Measurements from ENCODE around the gene ALG14. TPM values are rescaled to one million over a fixed set of nuclear protein-coding genes. Genes with fewer than 3 reads are reported as not detected.
"Not testable (repeated sequence)": the region's sequence is repeated elsewhere in the genome, so short reads cannot be mapped to it uniquely, and the experiment has no call there.

Gene ALG14
- total and polyA plus RNA-seq, 4 experiments from 2014 or later: 1.1 to 6.8 (median 3.7) TPM

- no peaks in the 10 kb centered on the region for H3K9me3 ChIP-seq (ENCODE audit: control insufficient read depth in 1 of 2, low read length in 2 of 2)
- ChIA-PET CTCF (ENCODE audit: partially characterized antibody) (no interaction called here), POLR2A (ENCODE audit: partially characterized antibody) (no interaction called here)
- no peaks in the 10 kb centered on the region for H3K36me3 ChIP-seq (ENCODE audit: insufficient read depth, low read length)
- H3K4me1 ChIP-seq (ENCODE audit: insufficient read depth, low read length): no peaks in the 10 kb centered on the region
- H3K4me1 Mint-ChIP-seq: no peaks in the 10 kb centered on the region
- H3K27ac Mint-ChIP-seq: no peak overlapping the region
- intact Hi-C loops (cut with micrococcal nuclease): no loop called here
- H3K4me3 ChIP-seq (ENCODE audit: low read length in 2 of 2): no peak overlapping the region
- H3K27me3 ChIP-seq (ENCODE audit: insufficient read depth, low read length): no peaks in the 10 kb centered on the region
- H3K27me3 Mint-ChIP-seq: no peaks in the 10 kb centered on the region
- no peak overlapping the region for H3K4me3 Mint-ChIP-seq
- no peak for DNase-seq
- H3K36me3 Mint-ChIP-seq: peaks cover 23 to 36% of the 10 kb centered on the region in 2 donors
- H3K27ac ChIP-seq (ENCODE audit: low read depth, low read length): no peak overlapping the region
- H3K9me3 Mint-ChIP-seq: peaks cover 0 to 5% (median 0%) of the 10 kb centered on the region in 8 donors
Observed at GRCh38 chr1:95023399-95024043, 49.2 kb downstream of the ALG14 start.

GRCh38 chr1:95022644-95022926 is 50.2 kb downstream of the ALG14 start:
- H3K9me3 ChIP-seq (ENCODE audit: control insufficient read depth in 1 of 2, low read length in 2 of 2): no peaks in the 10 kb centered on the region
- peaks cover 23 to 31% of the 10 kb centered on the region in 2 donors for H3K36me3 Mint-ChIP-seq
- no peaks in the 10 kb centered on the region for H3K27me3 ChIP-seq (ENCODE audit: insufficient read depth, low read length)
- no peaks in the 10 kb centered on the region for H3K4me1 ChIP-seq (ENCODE audit: insufficient read depth, low read length)
- no peak overlapping the region for H3K27ac ChIP-seq (ENCODE audit: low read depth, low read length)
- CTCF ChIA-PET (ENCODE audit: partially characterized antibody): no interaction called here
- intact Hi-C loops (cut with micrococcal nuclease): no loop called here
- H3K4me3 ChIP-seq (ENCODE audit: low read length in 2 of 2): no peak overlapping the region
- H3K9me3 Mint-ChIP-seq: peaks cover 0 to 4% (median 0%) of the 10 kb centered on the region in 8 donors
- no peak overlapping the region for H3K27ac Mint-ChIP-seq
- POLR2A ChIA-PET (ENCODE audit: partially characterized antibody): no interaction called here
- H3K27me3 Mint-ChIP-seq: no peaks in the 10 kb centered on the region
- DNase-seq: no peak
- no peaks in the 10 kb centered on the region for H3K36me3 ChIP-seq (ENCODE audit: insufficient read depth, low read length)
- no peaks in the 10 kb centered on the region for H3K4me1 Mint-ChIP-seq
- no peak overlapping the region for H3K4me3 Mint-ChIP-seq

GRCh38 chr1:95021805-95022643 is 50.7 kb downstream of the ALG14 start:
- H3K36me3 Mint-ChIP-seq: peaks cover 19 to 26% of the 10 kb centered on the region in 2 donors
- Histone ChIP-seq H3K27ac (ENCODE audit: low read depth, low read length) (no peak overlapping the region), H3K4me3 (ENCODE audit: low read length in 2 of 2) (no peak overlapping the region), H3K36me3 (ENCODE audit: insufficient read depth, low read length) (no peaks in the 10 kb centered on the region), H3K4me1 (ENCODE audit: insufficient read depth, low read length) (no peaks in the 10 kb centered on the region), H3K27me3 (ENCODE audit: insufficient read depth, low read length) (no peaks in the 10 kb centered on the region), H3K9me3 (ENCODE audit: control insufficient read depth in 1 of 2, low read length in 2 of 2) (no peaks in the 10 kb centered on the region)
- H3K27ac Mint-ChIP-seq: no peak overlapping the region
- intact Hi-C loops (cut with micrococcal nuclease): no loop called here
- CTCF ChIA-PET (ENCODE audit: partially characterized antibody): no interaction called here
- no peak for DNase-seq
- H3K9me3 Mint-ChIP-seq: peaks cover 0 to 4% (median 0%) of the 10 kb centered on the region in 8 donors
- no peaks in the 10 kb centered on the region for H3K27me3 Mint-ChIP-seq
- H3K4me3 Mint-ChIP-seq: peak overlapping the region in 1 of 8 donors; percentile 27
- POLR2A ChIA-PET (ENCODE audit: partially characterized antibody): no interaction called here
- H3K4me1 Mint-ChIP-seq: no peaks in the 10 kb centered on the region

GRCh38 chr1:95021119-95021518 is 51.6 kb downstream of the ALG14 start:
- Histone ChIP-seq H3K27ac (ENCODE audit: low read depth, low read length) (no peak overlapping the region), H3K27me3 (ENCODE audit: insufficient read depth, low read length) (no peaks in the 10 kb centered on the region), H3K9me3 (ENCODE audit: control insufficient read depth in 1 of 2, low read length in 2 of 2) (no peaks in the 10 kb centered on the region), H3K4me1 (ENCODE audit: insufficient read depth, low read length) (no peaks in the 10 kb centered on the region), H3K36me3 (ENCODE audit: insufficient read depth, low read length) (no peaks in the 10 kb centered on the region), H3K4me3 (ENCODE audit: low read length in 2 of 2) (no peak overlapping the region)
- Mint-ChIP-seq H3K36me3 (peaks cover 14 to 21% of the 10 kb centered on the region in 2 donors), H3K27ac (no peak overlapping the region), H3K4me1 (no peaks in the 10 kb centered on the region), H3K9me3 (peaks cover 0 to 3% (median 0%) of the 10 kb centered on the region in 8 donors), H3K4me3 (no peak overlapping the region), H3K27me3 (no peaks in the 10 kb centered on the region)
- POLR2A ChIA-PET (ENCODE audit: partially characterized antibody): no interaction called here
- intact Hi-C loops (cut with micrococcal nuclease): no loop called here
- no peak for DNase-seq
- CTCF ChIA-PET (ENCODE audit: partially characterized antibody): no interaction called here

- H3K4me3 Mint-ChIP-seq; intact Hi-C loops (cut with micrococcal nuclease); H3K4me3 ChIP-seq (ENCODE audit: low read length in 2 of 2); POLR2A ChIA-PET (ENCODE audit: partially characterized antibody); H3K4me1 Mint-ChIP-seq; H3K9me3 ChIP-seq (ENCODE audit: control insufficient read depth in 1 of 2, low read length in 2 of 2); H3K27me3 ChIP-seq (ENCODE audit: insufficient read depth, low read length); H3K27me3 Mint-ChIP-seq; H3K27ac ChIP-seq (ENCODE audit: low read depth, low read length); H3K36me3 ChIP-seq (ENCODE audit: insufficient read depth, low read length); H3K9me3 Mint-ChIP-seq; H3K4me1 ChIP-seq (ENCODE audit: insufficient read depth, low read length); DNase-seq; CTCF ChIA-PET (ENCODE audit: partially characterized antibody); H3K27ac Mint-ChIP-seq: not testable (repeated sequence)
- peaks cover 5 to 16% of the 10 kb centered on the region in 2 donors for H3K36me3 Mint-ChIP-seq
Observed at GRCh38 chr1:95019466-95019865, 53.3 kb downstream of the ALG14 start.

- ChIA-PET CTCF (ENCODE audit: partially characterized antibody) (interaction anchor here (1.4 kb wide), 1 partner anchor 24 kb away, joined by 3 read pairs; no protein-coding TSS in a partner anchor), POLR2A (ENCODE audit: partially characterized antibody) (no interaction called here)
- no peak for DNase-seq
- Mint-ChIP-seq H3K27ac (no peak overlapping the region), H3K4me3 (no peak overlapping the region), H3K9me3 (no peaks in the 10 kb centered on the region), H3K36me3 (peaks cover 4 to 14% of the 10 kb centered on the region in 2 donors), H3K4me1 (no peaks in the 10 kb centered on the region), H3K27me3 (no peaks in the 10 kb centered on the region)
- Histone ChIP-seq H3K4me3 (ENCODE audit: low read length in 2 of 2) (no peak overlapping the region), H3K4me1 (ENCODE audit: insufficient read depth, low read length) (no peaks in the 10 kb centered on the region), H3K27ac (ENCODE audit: low read depth, low read length) (no peak overlapping the region), H3K36me3 (ENCODE audit: insufficient read depth, low read length) (no peaks in the 10 kb centered on the region), H3K27me3 (ENCODE audit: insufficient read depth, low read length) (no peaks in the 10 kb centered on the region), H3K9me3 (ENCODE audit: control insufficient read depth in 1 of 2, low read length in 2 of 2) (no peaks in the 10 kb centered on the region)
- intact Hi-C loops (cut with micrococcal nuclease): no loop called here
Observed at GRCh38 chr1:95018602-95019369, 54.0 kb downstream of the ALG14 start.

GRCh38 chr1:95017775-95018174 is 55.0 kb downstream of the ALG14 start:
- no peaks in the 10 kb centered on the region for H3K4me1 Mint-ChIP-seq
- no peak overlapping the region for H3K4me3 ChIP-seq (ENCODE audit: low read length in 2 of 2)
- no peaks in the 10 kb centered on the region for H3K27me3 Mint-ChIP-seq
- no peaks in the 10 kb centered on the region for H3K4me1 ChIP-seq (ENCODE audit: insufficient read depth, low read length)
- DNase-seq: no peak
- H3K27ac ChIP-seq (ENCODE audit: low read depth, low read length): no peak overlapping the region
- no peaks in the 10 kb centered on the region for H3K9me3 ChIP-seq (ENCODE audit: control insufficient read depth in 1 of 2, low read length in 2 of 2)
- ChIA-PET POLR2A (ENCODE audit: partially characterized antibody) (no interaction called here), CTCF (ENCODE audit: partially characterized antibody) (interaction anchor here (1.4 kb wide), 1 partner anchor 25 kb away, joined by 3 read pairs; no protein-coding TSS in a partner anchor)
- no peaks in the 10 kb centered on the region for H3K27me3 ChIP-seq (ENCODE audit: insufficient read depth, low read length)
- H3K36me3 Mint-ChIP-seq: peaks cover 4 to 14% of the 10 kb centered on the region in 2 donors
- H3K4me3 Mint-ChIP-seq: no peak overlapping the region
- H3K36me3 ChIP-seq (ENCODE audit: insufficient read depth, low read length): no peaks in the 10 kb centered on the region
- no peaks in the 10 kb centered on the region for H3K9me3 Mint-ChIP-seq
- intact Hi-C loops (cut with micrococcal nuclease): no loop called here
- no peak overlapping the region for H3K27ac Mint-ChIP-seq
